Thyroid gland (tissue), 4 donors: Measurements from ENCODE around the gene PADI2.

ENCODE experiments used
- CTCF ChIP-seq, 6 experiments: fragments of 200-600 bp in 3 of 6; fragments of 450-650 bp in 3 of 6; sonication (generic) in 3 of 6; IDR thresholded peaks; one replicate each; pipeline ENCODE4 v1.5.1; 2016 to 2019; ENCODE audit warnings: antibody characterized with exemption in 6 of 6, mild to moderate bottlenecking in 2 of 6, inconsistent platforms in 1 of 6, moderate library complexity in 1 of 6
- POLR2A ChIP-seq, 2 donors: fragments of 450-650 bp; IDR thresholded peaks; one replicate each; pipeline ENCODE4 v1.6.1; 2017; ENCODE audit warnings: antibody characterized with exemption in 2 of 2, mild to moderate bottlenecking in 2 of 2, moderate library complexity in 1 of 2

GRCh38 chr1:17039522-17039921, 79.7 kb downstream of the PADI2 start:
- no peak for TF ChIP-seq CTCF (IDR thresholded peaks at IDR 0.05)
- TF ChIP-seq POLR2A (IDR thresholded peaks at IDR 0.05): no peak
